Fibroblast of gingiva (primary cell): ENCODE results near the gene SLC20A1.
"Not testable (repeated sequence)": the region's sequence is repeated elsewhere in the genome, so short reads cannot be mapped to it uniquely, and the experiment has no call there.

Experiments used
- DNase-seq: peaks from one replicate; pipeline ENCODE4 v3.0.0-alpha.2; 2011; ENCODE audit warnings: low read depth

Gene SLC20A1, protein sequence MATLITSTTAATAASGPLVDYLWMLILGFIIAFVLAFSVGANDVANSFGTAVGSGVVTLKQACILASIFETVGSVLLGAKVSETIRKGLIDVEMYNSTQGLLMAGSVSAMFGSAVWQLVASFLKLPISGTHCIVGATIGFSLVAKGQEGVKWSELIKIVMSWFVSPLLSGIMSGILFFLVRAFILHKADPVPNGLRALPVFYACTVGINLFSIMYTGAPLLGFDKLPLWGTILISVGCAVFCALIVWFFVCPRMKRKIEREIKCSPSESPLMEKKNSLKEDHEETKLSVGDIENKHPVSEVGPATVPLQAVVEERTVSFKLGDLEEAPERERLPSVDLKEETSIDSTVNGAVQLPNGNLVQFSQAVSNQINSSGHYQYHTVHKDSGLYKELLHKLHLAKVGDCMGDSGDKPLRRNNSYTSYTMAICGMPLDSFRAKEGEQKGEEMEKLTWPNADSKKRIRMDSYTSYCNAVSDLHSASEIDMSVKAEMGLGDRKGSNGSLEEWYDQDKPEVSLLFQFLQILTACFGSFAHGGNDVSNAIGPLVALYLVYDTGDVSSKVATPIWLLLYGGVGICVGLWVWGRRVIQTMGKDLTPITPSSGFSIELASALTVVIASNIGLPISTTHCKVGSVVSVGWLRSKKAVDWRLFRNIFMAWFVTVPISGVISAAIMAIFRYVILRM

DNA sequence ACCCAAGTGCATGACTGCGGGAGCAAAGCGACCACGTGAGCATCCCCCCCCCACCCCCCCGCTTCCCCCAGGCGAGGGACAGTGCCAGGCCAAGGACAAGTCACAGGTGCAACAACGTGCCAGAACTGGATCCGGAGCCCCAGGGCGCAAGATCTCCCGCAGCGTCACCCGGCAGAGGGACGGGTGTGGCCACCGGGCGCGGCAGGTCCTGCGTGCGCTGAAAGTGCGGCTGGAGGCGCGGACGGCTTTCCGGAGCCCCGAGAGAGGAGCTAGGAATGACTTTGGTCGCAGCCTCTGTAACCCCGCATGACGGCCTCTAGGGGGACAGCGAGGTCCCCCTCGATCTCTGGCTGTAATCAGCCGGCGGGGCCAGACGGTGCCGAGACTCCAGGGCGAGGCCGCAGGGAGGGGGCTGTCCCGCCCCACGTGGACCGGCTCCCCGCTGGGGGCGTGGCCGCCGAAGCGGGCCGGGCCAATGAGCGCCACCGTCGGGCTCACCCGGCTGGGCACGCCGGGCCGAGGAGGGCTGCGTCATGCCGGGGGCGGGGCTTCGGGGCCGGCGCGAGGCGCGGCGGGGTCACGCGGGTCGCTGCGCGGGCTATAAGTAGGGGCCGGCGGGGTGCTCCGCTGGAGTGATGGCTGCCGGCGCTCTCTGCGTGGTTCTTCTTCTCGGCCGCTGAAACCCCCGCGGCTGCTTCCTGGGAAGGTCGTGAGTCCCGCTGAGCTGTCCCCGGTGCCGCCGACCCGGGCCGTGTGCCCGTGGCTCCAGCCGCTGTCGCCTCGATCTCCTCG is at the start of gene SLC20A1:
SLC20A1 (plus strand) TSS at position 630 of the 792 bp plus-strand sequence. CDS start 890 bp downstream, outside the sequence.
- DNase-seq, result peak; percentile 93

DNA sequence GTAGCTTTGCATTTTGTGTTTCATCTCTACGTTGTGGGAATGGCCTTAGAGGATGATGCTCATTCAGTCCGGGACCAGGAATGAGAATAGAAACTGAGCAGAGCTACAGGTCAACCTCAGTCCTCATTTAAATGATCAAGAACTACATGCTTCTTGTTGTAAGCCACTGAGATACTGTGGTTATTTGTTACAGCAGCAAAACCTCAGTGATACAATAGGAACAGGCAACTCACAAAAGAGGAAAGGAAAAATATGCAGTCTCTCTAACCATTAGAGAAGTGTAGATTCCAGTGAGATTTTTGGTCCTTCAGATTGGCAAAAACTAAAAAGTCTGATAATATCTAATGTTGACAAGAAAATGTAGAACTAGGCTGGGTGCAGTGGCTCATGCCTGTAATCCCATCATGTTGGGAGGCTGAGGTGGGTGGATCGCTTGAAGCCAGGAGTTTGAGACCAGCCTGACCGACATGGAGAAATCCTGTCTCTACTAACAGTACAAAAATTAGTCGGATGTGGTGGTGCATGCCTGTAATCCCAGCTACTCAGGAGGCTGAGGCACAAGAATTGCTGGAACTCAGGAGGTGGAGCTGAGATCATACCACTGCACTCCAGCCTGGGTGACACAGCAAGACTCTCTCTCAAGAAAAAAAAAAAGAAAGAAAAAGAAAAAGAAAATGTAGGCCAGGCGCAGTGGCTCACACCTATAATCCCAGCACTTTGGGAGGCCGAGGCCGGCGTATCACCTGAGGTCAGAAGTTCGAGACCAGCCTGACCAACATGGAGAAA is 48.0 kb upstream of the SLC20A1 start:
- no peak for DNase-seq

DNA sequence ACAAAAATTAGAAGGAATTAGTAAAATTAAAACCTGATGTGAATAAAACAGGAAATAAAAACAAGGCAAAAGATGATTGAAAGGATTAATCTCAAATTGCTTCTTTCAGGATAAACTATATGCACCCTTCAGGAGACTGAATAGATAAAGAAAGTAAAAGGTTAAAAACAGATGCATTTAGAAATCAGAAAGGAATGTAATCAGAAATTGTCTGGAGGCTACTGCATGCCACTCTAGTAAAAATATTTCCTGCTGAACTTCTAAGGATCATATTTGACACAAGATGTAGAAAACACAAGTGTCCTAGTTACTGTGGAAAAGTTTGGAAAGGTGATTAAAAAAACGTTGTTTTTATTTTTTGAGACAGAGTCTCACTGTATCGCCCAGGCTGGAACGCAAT is 45.1 kb upstream of the SLC20A1 start:
- DNase-seq, result no peak

DNA sequence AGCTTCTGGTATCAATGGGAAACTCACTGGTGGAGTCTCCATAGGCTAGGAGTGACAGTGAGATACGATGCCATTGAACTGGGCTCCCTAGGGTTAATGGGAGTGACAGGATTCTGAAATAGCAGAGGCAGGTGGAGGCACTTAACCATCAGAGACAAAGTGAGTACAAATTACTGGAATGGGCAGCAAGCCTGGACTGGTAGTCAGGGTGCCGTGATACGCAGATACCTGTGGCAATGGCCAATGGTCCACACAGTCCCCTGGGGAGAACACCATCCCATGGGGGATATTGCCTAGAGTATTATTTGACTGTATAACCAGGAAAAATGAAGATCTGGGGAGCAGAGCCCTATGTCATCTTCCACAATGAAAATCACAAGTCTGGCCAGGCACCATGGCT is 44.0 kb upstream of the SLC20A1 start:
- DNase-seq, result no peak

DNA sequence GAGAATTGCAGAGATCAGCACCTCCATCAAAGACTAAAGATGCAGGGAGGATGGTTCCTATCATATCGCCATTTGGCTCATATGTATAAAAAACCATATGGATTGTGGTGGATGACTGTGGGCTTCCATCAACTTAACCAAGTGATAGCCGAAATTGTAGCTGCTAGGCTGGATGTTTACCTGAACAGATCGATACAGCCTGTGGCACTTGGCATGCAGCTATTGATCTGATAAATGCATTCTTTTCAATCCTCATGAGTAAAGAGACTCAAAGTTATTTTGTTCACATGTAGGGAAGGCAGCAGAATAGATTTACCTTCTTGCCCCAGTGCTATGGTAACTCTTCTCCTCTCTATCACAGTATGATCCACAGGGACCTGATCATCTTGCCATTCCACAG is 42.8 kb upstream of the SLC20A1 start:
- no peak for DNase-seq

DNA sequence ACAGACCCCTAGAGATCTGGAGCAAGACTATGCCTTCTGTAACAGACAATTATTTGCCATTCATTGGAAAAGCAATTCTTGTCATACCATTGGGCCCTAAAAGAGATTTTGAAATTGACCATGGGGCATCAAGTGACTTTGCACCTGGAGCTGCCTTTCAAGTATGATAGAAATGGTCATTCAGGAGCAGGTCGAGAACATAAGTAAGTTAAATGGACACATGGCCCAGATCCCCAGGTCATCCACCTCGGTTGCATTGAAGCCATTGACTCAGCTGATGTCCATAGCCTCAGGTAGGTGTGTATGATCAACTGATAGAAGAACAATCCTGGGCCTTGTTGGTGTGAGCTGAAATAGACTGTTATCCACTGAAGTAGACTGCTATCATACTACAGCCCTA is 42.0 kb upstream of the SLC20A1 start:
- DNase-seq, result no peak

DNA sequence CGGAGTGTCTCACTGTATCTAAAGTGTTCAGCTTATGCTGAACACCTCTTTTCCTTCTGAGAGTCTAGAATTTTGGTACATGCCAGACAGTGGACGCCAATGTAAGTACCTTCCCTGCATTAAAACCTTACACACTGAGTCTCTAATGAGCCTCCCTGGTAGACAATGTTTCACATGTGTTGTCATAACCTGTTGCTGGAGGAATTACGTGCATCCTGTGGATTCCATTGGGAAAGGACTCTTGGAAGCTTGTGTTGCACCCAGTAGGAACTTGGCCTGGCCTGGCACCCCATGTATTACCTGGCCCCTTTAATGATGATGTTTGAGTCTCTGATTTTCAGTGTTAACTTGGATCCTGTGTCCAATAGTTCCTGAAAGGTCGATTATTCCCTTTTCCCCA is 40.8 kb upstream of the SLC20A1 start:
- DNase-seq, result no peak

DNA sequence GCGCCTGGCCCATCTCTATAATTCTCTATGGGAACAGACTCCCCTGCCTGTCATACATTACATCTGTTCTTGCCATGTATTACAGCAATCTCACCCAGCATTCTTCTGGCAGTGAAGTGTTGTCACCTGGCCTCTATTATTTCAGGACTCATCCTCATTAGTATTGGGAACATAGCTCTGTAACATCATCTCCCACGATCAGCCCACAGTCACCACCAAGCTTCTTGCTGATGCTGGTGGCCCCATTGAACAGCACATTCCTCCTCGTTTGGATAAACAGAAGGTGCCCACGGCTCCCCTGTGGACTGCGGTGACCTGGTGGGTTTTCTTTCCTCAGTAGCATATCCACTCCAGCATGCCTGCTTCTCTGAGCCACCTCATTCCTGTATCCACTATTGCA is 39.8 kb upstream of the SLC20A1 start:
- DNase-seq, result no peak

DNA sequence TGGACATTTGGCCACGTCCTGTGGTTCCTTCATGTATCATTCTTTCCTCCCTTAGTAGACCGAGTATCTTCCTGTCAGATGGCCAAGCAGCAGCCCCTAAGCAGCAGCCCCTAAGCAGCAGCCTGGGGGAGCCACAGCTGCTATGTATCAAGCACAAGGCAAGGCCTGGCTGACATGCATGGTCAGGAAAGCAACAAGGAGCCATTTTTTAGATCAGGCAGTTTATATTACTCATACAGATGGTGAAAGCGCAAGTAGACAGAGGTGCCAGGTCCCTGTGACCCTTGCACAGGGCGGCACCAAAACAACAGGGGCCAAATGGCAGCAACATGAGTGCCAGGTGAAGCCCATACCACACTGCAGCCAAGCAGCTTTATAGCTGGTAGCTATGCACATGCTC is 39.2 kb upstream of the SLC20A1 start:
- DNase-seq, result no peak

DNA sequence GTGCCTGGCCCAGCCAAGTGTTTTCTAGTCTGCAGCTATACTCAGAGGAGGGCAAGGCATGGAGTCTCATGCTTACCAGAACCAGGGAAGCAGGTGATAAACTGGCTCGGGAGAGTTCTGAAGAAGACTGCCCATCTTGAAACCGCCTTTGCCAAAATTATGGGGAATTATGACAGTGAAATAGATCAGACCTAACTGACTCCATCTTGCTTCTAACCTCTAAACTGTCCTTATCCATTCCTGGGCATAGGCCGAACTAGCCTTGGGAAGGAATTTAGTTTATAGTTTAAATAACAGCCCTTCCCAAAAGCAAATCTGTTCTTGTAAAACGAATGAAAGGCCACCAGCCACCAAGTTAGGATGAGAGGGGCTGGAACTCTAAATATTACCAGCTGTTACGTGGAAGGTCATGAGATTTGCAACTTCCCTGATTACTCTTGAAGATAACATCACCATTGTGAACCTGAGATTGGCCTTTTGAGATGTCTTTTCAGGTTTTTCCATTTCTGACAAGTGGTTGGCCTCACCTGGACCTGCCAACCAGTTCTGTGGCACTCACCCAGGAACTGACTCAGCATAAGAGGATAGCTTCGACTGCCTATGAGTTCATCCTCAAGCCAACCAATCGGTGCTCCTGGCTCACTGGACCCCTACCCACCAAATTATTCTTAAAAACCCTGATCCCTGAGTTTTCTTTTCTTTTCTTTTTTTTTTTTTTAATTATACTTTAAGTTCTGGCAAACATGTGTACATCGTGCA is 37.9 kb upstream of the SLC20A1 start:
- no peak for DNase-seq

DNA sequence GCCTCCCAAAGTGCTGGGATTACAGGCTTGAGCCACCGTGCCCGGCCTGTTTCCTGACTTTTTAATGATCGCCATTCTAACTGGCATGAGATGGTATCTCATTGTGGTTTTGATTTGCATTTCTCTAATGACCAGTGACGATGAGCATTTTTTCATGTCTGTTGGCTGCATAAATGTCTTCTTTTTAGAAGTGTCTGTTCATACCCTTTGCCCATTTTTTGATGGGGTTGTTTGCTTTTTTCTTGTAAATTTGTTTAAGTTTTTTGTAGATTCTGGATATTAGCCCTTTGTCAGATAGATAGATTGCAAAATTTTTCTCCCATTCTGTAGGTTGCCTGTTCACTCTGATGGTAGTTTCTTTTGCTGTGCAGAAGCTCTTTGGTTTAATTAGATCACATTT is 36.4 kb upstream of the SLC20A1 start:
- not testable (repeated sequence) for DNase-seq

DNA sequence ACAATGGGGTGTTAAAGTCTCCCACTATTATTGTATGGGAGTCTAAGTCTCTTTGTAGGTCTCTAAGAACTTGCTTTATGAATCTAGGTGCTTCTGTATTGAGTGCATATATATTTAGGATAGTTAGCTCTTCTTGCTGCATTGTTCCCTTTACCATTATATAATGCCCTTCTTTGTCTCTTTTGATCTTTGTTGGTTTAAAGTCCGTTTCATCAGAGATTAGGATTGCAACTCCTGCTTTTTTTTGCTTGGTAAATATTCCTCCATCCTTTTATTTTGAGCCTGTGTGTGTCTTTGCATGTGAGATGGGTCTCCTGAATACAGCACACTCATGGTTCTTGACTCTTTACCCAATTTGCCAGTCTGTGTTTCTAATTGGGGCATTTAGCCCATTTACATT is 33.5 kb upstream of the SLC20A1 start:
- DNase-seq, result not testable (repeated sequence)

DNA sequence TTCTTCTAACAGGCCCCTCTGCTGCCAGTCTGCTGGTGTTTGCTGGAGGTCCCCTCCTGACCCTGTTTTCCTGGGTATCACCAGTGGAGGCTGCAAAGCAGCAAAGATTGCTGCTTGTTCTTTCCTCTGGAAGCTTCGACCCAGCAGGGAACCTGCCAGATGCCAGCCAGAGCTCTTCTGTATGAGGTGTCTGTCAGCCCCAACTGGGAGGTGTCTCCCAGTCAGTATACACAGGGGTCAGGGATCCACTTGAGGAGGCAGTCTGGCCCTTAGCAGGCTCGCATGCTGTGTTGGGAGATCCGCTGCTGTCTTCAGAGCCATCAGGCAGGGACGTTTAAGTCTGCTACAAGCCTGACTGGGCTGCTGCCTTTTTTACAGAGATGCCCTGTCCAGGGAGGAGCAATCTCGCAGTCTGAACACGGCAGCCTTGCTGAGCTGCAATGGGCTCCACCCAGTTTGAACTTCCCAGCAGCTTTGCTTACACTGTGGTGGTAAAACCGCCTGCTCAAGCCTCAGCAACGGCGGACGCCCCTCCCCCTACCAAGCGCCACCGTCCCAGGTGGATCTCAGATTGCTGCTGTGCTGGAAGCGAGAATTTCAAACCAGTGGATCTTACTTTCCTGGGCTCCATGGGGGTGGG is 31.4 kb upstream of the SLC20A1 start:
- DNase-seq, result no peak

DNA sequence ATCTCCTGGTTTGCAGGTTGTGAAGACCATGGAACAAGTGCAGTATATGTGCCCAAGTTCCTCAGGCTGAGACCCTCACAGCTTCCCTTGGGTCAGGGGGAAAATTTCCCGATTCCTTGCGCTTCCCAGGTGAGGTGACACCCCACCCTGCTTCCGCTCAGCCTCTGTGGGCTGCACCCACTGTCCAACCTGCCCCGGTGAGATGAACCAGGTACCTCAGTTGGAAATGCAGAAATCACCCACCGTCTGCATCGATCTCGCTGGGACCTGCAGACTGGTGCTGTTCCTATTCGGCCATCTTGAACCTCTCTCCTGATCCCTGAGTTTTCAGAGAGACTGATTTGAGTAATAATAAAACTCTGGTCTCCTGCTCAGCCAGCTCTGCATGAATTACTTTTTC is 30.7 kb upstream of the SLC20A1 start:
- no peak for DNase-seq

DNA sequence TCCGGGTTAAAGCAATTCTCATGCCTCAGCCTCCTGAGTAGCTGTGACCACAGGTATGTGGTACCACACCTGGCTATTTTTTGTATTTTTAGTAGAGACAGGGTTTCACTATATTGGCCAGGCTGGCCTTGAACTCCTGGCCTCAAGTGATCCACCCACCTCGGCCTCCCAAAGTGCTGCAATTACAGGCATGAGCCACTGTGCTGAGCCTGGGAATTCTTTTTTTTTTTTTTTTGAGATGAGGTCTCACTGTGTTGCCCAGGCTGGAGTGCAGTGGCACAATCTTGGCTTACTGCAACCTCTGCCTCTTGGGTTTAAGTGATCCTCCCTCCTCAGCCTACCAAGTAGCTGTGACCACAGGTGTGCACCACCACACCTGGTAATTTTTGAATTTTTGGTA is 29.9 kb upstream of the SLC20A1 start:
- DNase-seq, result not testable (repeated sequence)

DNA sequence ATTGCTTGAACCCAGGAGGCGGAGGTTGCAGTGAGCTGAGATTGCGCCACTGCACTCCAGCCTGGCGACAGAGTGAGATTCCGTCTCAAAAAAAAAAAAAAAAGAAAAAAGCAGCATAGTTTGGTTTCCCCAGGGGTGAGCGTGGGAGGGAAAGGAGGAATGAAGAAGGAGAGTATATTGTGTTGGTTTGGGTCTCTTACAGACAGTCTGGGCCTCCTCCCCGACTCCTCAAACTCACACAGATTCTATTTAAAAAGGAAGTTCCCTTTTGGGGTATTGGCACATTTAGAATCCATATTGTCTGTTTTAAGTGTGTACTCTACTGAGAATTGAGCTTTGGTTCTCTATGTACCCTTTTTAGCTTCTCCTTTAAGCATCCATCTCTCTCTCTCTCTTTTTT is 27.4 kb upstream of the SLC20A1 start:
- DNase-seq, result no peak

DNA sequence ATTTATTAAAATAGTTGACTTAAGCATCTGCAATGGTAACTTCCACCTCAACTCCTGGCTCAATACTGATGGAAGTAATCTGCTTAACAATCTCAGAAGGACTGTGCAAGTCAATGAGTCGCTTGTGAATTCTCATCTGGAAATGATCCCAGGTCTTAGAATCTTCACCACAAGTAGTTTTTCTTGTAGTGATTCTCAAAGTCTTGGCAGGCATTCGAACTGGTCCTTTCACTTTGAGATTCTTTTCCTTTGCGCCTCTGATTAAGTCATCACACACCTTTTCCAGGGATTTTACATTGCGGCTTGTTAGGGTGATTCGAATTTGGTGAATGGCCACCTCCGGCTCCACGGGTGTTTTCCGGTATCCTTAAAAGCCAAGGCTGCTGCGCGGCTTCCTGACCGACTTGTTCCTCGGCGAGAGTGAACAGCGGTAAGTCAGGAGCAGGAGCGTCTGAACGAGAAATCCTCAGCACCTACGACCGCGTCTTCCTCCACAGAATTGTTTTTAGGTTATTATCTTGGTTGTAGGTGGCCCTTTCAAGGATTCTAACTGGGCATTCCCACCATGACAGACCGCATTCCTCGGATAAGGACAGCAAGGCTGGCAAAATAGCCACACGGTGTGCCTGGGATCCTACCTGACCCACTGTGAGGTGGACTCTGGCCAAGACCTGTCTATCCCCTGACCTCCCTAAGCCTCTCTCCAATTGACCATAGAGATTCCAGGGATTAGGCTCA is 23.8 kb upstream of the SLC20A1 start:
- peak; percentile 55 for DNase-seq

DNA sequence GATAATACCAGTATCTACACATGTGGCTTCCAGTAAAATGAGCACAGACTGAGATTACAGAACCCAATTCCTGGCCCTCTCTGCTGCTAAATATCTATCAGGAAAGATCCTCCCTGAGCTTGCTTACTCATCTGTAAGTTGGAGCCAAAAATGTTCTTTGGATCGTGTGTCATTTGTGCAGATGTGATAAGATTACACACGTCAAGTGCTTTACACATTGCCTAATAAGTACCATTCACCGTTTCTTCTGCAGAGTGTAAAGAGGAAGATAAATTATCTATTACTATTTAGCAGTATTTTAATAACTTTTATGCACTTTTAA is 23.2 kb upstream of the SLC20A1 start:
- DNase-seq, result peak; percentile 91

DNA sequence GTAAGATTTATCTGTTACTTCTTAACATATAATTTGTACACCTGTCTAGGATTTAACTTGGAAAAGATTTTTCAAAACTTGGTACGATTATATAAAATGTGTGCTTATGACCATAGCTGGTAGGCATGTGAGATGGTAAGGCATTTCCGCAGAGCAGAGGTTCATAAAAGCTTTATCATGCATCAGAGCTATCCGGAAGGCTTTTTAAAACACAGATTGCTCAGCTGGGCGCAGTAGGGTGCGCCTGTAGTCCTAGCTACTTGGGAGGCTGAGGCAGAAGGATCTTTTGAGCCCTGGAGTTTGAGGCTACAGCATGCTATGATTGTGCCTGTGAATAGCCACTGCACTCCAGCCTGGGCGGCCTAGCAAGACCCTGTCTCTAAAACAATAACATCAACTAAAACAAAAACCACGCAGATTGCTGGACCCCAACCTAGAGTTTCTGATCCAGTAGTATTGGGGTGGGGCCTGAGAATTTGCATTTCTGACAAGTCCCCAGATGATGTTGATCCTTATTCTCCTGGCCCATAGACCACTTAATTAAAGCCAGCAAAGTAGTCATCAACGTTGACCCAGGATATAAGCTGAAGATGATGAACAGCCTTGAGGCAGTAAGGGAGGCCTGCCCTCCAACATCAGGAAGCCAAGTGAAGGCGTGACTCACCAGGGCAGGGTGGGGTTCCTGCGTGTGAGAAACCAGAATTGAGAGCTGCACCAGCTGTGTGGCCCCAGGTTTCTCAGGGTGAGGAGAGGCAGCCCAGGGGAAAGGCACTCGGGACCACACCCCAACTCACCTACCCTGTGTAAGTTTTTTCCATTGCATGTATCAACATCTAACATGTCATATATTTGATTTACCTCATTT is 21.6 kb upstream of the SLC20A1 start:
- peak; percentile 45 for DNase-seq
